H9 (cell line): Measurements from ENCODE around the gene PARP9. TPM values are rescaled to one million over a fixed set of nuclear protein-coding genes. Genes with fewer than 3 reads are reported as not detected.

Experiments
- DNase-seq: peaks from one replicate; pipeline ENCODE4 v3.0.0-alpha.2; 2017
- H2AFZ ChIP-seq: one replicate; pipeline ENCODE4 v1.6.1; 2013; ENCODE audit warnings: mild to moderate bottlenecking, low read length, control low read depth, moderate library complexity
- H2AK5ac ChIP-seq: 2 replicates; pipeline ENCODE4 v1.6.1; 2013; ENCODE audit warnings: low read length, control low read depth, mixed read lengths; ENCODE audit not compliant: insufficient read length
- H2BK120ac ChIP-seq: one replicate; pipeline ENCODE4 v1.6.1; 2013; ENCODE audit warnings: low read depth, mild to moderate bottlenecking, low read length, control low read depth, inconsistent platforms; ENCODE audit not compliant: poor library complexity, severe bottlenecking
- H2BK12ac ChIP-seq: 2 replicates; pipeline ENCODE4 v1.6.1; 2013; ENCODE audit warnings: low read length, control low read depth, mixed read lengths, low read depth; ENCODE audit not compliant: insufficient read length
- H2BK15ac ChIP-seq: 2 replicates; pipeline ENCODE4 v1.6.1; 2013; ENCODE audit warnings: low read depth, low read length, control low read depth
- H2BK20ac ChIP-seq: one replicate; pipeline ENCODE4 v1.6.1; 2013; ENCODE audit warnings: low read depth, mild to moderate bottlenecking, low read length, control low read depth, inconsistent platforms; ENCODE audit not compliant: poor library complexity, severe bottlenecking
- H2BK5ac ChIP-seq: 2 replicates; pipeline ENCODE4 v1.6.1; 2013; ENCODE audit warnings: low read length, control low read depth, mixed read lengths; ENCODE audit not compliant: insufficient read length
- H3K14ac ChIP-seq: 2 replicates; pipeline ENCODE4 v1.6.1; 2013; ENCODE audit warnings: low read length, control low read depth; ENCODE audit not compliant: insufficient read depth
- H3K18ac ChIP-seq: 2 replicates; pipeline ENCODE4 v1.6.1; 2013; ENCODE audit warnings: low read depth, mild to moderate bottlenecking, mixed read lengths, low read length, control low read depth; ENCODE audit not compliant: insufficient read length
- H3K23ac ChIP-seq: 2 replicates; pipeline ENCODE4 v1.6.1; 2013; ENCODE audit warnings: low read length, control low read depth, mixed read lengths, low read depth; ENCODE audit not compliant: insufficient read length
- H3K23me2 ChIP-seq: 2 replicates; pipeline ENCODE4 v1.6.1; 2013; ENCODE audit warnings: low read depth, mild to moderate bottlenecking, mixed read lengths, low read length, control low read depth; ENCODE audit not compliant: insufficient read length, poor library complexity, severe bottlenecking
- H3K27ac ChIP-seq: 2 replicates; pipeline ENCODE4 v1.5.1; 2013; ENCODE audit warnings: low read length, control low read depth, mixed read lengths, low read depth; ENCODE audit not compliant: insufficient read length
- H3K27me3 ChIP-seq: 2 replicates; pipeline ENCODE4 v1.6.1; 2013; ENCODE audit warnings: low read length, control low read depth, inconsistent platforms; ENCODE audit not compliant: insufficient read depth
- H3K4ac ChIP-seq: 2 replicates; pipeline ENCODE4 v1.6.1; 2013; ENCODE audit warnings: low read depth, mild to moderate bottlenecking, control low read depth, inconsistent platforms, low read length, moderate library complexity
- H3K4me1 ChIP-seq: 2 replicates; pipeline ENCODE4 v1.6.1; 2013; ENCODE audit warnings: low read length, control low read depth, inconsistent platforms; ENCODE audit not compliant: insufficient read depth
- H3K4me2 ChIP-seq: 2 replicates; pipeline ENCODE4 v1.6.1; 2013; ENCODE audit warnings: low read length, control low read depth, mixed read lengths; ENCODE audit not compliant: insufficient read length, insufficient read depth
- H3K56ac ChIP-seq: 2 replicates; pipeline ENCODE4 v1.6.1; 2013; ENCODE audit warnings: low read depth, mild to moderate bottlenecking, mixed read lengths, low read length, control low read depth; ENCODE audit not compliant: insufficient read length
- H3K79me1 ChIP-seq: 2 replicates; pipeline ENCODE4 v1.6.1; 2013; ENCODE audit warnings: low read depth, mild to moderate bottlenecking, moderate library complexity, low read length, control low read depth, inconsistent platforms; ENCODE audit not compliant: insufficient read depth, poor library complexity, severe bottlenecking
- H3K79me2 ChIP-seq: 2 replicates; pipeline ENCODE4 v1.6.1; 2013; ENCODE audit warnings: low read length, control low read depth, inconsistent platforms; ENCODE audit not compliant: insufficient read depth
- H3K9ac ChIP-seq: 2 replicates; pipeline ENCODE4 v1.6.1; 2013; ENCODE audit warnings: low read length, control low read depth, mixed read lengths; ENCODE audit not compliant: insufficient read length; ENCODE audit errors: extremely low read depth
- H3K9me3 ChIP-seq: one replicate; pipeline ENCODE4 v1.6.1; 2013; ENCODE audit warnings: low read depth, low read length, inconsistent platforms; ENCODE audit not compliant: control insufficient read depth
- H3T11ph ChIP-seq: one replicate; pipeline ENCODE4 v1.6.1; 2013; ENCODE audit warnings: mild to moderate bottlenecking, low read length, control low read depth, inconsistent platforms
- H4K20me1 ChIP-seq: one replicate; pipeline ENCODE4 v1.6.1; 2013; ENCODE audit not compliant: control insufficient read depth, insufficient read length, insufficient read depth
- H4K5ac ChIP-seq: 2 replicates; pipeline ENCODE4 v1.6.1; 2013; ENCODE audit warnings: low read depth, mild to moderate bottlenecking, mixed read lengths, low read length, control low read depth; ENCODE audit not compliant: insufficient read length
- H4K8ac ChIP-seq: replicated peaks from 2 replicates; pipeline ENCODE4 v1.6.1; 2013; ENCODE audit warnings: low read length, control low read depth, mixed read lengths, low read depth; ENCODE audit not compliant: insufficient read length
- H4K91ac ChIP-seq: 2 replicates; pipeline ENCODE4 v1.6.1; 2013; ENCODE audit warnings: low read depth, mild to moderate bottlenecking, moderate library complexity, mixed read lengths, low read length, control low read depth; ENCODE audit not compliant: insufficient read length
- H3K27ac Mint-ChIP-seq, 3 experiments: 2 replicates in 2 of 3; 3 replicates in 1 of 3; pipeline ENCODE4 v1.8.0; 2020 to 2021; ENCODE audit warnings: mixed read lengths in 3 of 3, mild to moderate bottlenecking in 1 of 3, moderate library complexity in 1 of 3
- H3K27me3 Mint-ChIP-seq: 2 replicates; pipeline ENCODE4 v1.8.0; 2021; ENCODE audit warnings: low read depth, mild to moderate bottlenecking, moderate library complexity, mixed read lengths
- H3K36me3 Mint-ChIP-seq, 3 experiments: 2 replicates in 2 of 3; 3 replicates in 1 of 3; pipeline ENCODE4 v1.8.0; 2020 to 2021; ENCODE audit warnings: low read depth in 3 of 3, mixed read lengths in 3 of 3; ENCODE audit not compliant: insufficient read depth in 1 of 3
- H3K4me1 Mint-ChIP-seq, 2 experiments: 2 replicates each; pipeline ENCODE4 v1.8.0; 2020; ENCODE audit warnings: mixed read lengths in 2 of 2
- H3K4me3 Mint-ChIP-seq, 2 experiments: 2 replicates in 1 of 2; 3 replicates in 1 of 2; pipeline ENCODE4 v1.8.0; 2020 to 2021; ENCODE audit warnings: mild to moderate bottlenecking in 2 of 2, mixed read lengths in 2 of 2, moderate library complexity in 1 of 2
- H3K9me3 Mint-ChIP-seq, 2 experiments: 2 replicates in 1 of 2; 3 replicates in 1 of 2; pipeline ENCODE4 v1.8.0; 2020; ENCODE audit warnings: mild to moderate bottlenecking in 2 of 2, mixed read lengths in 2 of 2, moderate library complexity in 1 of 2
- WGBS: extraction: QIAGEN DNeasy Blood & Tissue Kit; methylation state at CpG from one replicate; pipeline ENCODE4 v1.1.7; 2013; ENCODE audit warnings: missing lambda C conversion rate, low lambda C conversion rate, mixed read lengths; ENCODE audit not compliant: insufficient read length; ENCODE audit errors: extremely low coverage; 5-methylcytosine and 5-hydroxymethylcytosine counted together
- total RNA-seq: library from RNA; stranded (reverse); gene quantifications from 2 replicates; pipeline ENCODE4 v1.2.1, GENCODE V29; 2021
- TF ChIP-seq, protein P1 (sequence below): fragments of 200-600 bp; sonication (generic); conservative IDR thresholded peaks from 3 replicates; pipeline ENCODE4 v1.8.0; 2021; ENCODE audit warnings: antibody characterized with exemption, mild to moderate bottlenecking

PARP9 gene
- total RNA-seq, 1 experiment from 2014 or later, result 3.4 TPM

- H3K23ac ChIP-seq, result no peak overlapping the region
- TF ChIP-seq, protein P1, sequence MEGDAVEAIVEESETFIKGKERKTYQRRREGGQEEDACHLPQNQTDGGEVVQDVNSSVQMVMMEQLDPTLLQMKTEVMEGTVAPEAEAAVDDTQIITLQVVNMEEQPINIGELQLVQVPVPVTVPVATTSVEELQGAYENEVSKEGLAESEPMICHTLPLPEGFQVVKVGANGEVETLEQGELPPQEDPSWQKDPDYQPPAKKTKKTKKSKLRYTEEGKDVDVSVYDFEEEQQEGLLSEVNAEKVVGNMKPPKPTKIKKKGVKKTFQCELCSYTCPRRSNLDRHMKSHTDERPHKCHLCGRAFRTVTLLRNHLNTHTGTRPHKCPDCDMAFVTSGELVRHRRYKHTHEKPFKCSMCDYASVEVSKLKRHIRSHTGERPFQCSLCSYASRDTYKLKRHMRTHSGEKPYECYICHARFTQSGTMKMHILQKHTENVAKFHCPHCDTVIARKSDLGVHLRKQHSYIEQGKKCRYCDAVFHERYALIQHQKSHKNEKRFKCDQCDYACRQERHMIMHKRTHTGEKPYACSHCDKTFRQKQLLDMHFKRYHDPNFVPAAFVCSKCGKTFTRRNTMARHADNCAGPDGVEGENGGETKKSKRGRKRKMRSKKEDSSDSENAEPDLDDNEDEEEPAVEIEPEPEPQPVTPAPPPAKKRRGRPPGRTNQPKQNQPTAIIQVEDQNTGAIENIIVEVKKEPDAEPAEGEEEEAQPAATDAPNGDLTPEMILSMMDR, result no peak
- no peaks in the 10 kb centered on the region for H4K20me1 ChIP-seq
- no peaks in the 10 kb centered on the region for H3K27me3 ChIP-seq
- no peak overlapping the region for H3K4me2 ChIP-seq
- H2BK15ac ChIP-seq, result no peak overlapping the region
- no peak overlapping the region for H3T11ph ChIP-seq
- no peak overlapping the region for H2AFZ ChIP-seq
- Mint-ChIP-seq H3K4me3 (no peak overlapping the region), H3K27ac (no peak overlapping the region), H3K36me3 (no peaks in the 10 kb centered on the region; a peak in 1 of 7 replicates), H3K4me1 (peaks cover under 1 to 2% of the 10 kb centered on the region in 2 experiments; a peak in 1 of 4 replicates), H3K9me3 (no peaks in the 10 kb centered on the region), H3K27me3 (no peaks in the 10 kb centered on the region)
- H2BK5ac ChIP-seq, result no peak overlapping the region
- no peak overlapping the region for H4K5ac ChIP-seq
- no peaks in the 10 kb centered on the region for H3K4me1 ChIP-seq
- H4K91ac ChIP-seq, result no peak overlapping the region
- H2BK20ac ChIP-seq, result no peak overlapping the region
- H3K4ac ChIP-seq, result no peak overlapping the region
- no peaks in the 10 kb centered on the region for H3K79me1 ChIP-seq
- no peaks in the 10 kb centered on the region for H3K79me2 ChIP-seq
- H2BK12ac ChIP-seq, result no peak overlapping the region
- DNase-seq, result no peak
- H3K14ac ChIP-seq, result no peak overlapping the region
- WGBS, result no CpG with 5 or more reads among the region's 2 CpGs
- no peak overlapping the region for H3K9ac ChIP-seq
- H2BK120ac ChIP-seq, result no peak overlapping the region
- no peak overlapping the region for H3K56ac ChIP-seq
- H3K18ac ChIP-seq, result no peak overlapping the region
- H3K27ac ChIP-seq, result no peak overlapping the region
- H4K8ac ChIP-seq, result no peak overlapping the region
- no peak overlapping the region for H2AK5ac ChIP-seq
- H3K9me3 ChIP-seq, result no peaks in the 10 kb centered on the region
- no peaks in the 10 kb centered on the region for H3K23me2 ChIP-seq
These were observed 33.9 kb downstream of the PARP9 start for GRCh38 chr3:122530164-122530563.
